AG04449 (cell line): ENCODE data around the gene JAKMIP2.

Source experiments
- CTCF ChIA-PET: fragments of 350-600 bp; formaldehyde crosslinking; extraction: SDS; loops from one replicate; lab custom pipeline; 2021; ENCODE audit warnings: antibody characterized with exemption; lab: Yijun Ruan, JAX
- POLR2A ChIA-PET: fragments of 400-600, 350-600 bp; formaldehyde crosslinking; extraction: SDS; loops from one replicate; lab custom pipeline; 2020; ENCODE audit warnings: antibody characterized with exemption, inconsistent platforms; lab: Yijun Ruan, JAX
- DNase-seq: peaks from one replicate; pipeline ENCODE4 v3.0.0-alpha.2; 2010; ENCODE audit warnings: low read depth, low spot score
- H3K4me3 ChIP-seq: 2 replicates; pipeline ENCODE4 v1.5.1; 2011; ENCODE audit warnings: low read depth, mild to moderate bottlenecking, control low read depth, low read length
- TF ChIP-seq, protein P1 (sequence below): IDR thresholded peaks from one replicate; pipeline ENCODE4 v1.5.1; 2011; ENCODE audit warnings: mild to moderate bottlenecking, moderate library complexity, low read length, control low read depth, inconsistent platforms; ENCODE audit not compliant: insufficient read depth; ENCODE audit errors: missing control alignments

JAKMIP2 gene

DNA sequence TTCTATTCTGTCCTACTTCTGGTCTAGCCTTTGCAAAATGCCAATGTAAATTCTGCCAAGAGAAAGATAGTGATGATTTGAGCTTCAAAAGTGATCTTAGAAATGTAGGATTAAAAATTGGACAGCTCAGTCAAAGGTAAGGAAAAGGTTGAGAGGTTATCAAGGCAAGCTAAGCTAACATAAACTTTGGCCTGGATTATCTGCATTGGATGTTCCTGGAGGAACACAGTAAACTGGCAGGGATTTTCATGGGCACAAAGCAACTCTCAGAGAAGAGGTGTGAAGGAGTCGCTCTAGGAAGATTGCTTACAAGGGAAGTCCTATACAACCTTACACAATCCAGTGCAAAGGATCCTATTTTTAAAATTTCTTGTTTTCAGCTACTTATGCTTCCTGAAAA is 115.2 kb downstream of the JAKMIP2 start:
- POLR2A ChIA-PET, result no interaction called here
- DNase-seq, result no peak
- CTCF ChIA-PET, result no interaction called here
- no peak overlapping the region for H3K4me3 ChIP-seq
- TF ChIP-seq, protein P1, sequence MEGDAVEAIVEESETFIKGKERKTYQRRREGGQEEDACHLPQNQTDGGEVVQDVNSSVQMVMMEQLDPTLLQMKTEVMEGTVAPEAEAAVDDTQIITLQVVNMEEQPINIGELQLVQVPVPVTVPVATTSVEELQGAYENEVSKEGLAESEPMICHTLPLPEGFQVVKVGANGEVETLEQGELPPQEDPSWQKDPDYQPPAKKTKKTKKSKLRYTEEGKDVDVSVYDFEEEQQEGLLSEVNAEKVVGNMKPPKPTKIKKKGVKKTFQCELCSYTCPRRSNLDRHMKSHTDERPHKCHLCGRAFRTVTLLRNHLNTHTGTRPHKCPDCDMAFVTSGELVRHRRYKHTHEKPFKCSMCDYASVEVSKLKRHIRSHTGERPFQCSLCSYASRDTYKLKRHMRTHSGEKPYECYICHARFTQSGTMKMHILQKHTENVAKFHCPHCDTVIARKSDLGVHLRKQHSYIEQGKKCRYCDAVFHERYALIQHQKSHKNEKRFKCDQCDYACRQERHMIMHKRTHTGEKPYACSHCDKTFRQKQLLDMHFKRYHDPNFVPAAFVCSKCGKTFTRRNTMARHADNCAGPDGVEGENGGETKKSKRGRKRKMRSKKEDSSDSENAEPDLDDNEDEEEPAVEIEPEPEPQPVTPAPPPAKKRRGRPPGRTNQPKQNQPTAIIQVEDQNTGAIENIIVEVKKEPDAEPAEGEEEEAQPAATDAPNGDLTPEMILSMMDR, result no peak

DNA sequence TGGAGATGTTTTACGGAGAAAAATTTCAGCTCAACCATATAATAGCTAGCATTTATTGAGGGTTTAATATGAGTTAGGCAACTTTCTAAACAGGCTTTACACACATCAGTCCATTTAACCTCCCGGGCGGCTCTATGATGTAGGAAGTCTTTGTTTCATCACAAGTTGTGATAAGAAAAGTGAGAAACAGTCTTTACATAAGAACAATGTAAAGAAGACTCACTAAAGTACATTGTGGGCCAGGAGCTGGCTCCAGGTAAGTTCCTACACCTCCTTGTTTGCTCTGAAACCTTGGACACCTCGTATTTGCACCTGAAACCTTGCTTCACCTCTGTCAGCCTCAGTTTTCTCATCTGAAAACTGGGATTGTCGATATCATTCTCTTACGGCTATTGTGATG is 116.1 kb downstream of the JAKMIP2 start:
- TF ChIP-seq, protein P1, result no peak
- H3K4me3 ChIP-seq, result no peak overlapping the region
- ChIA-PET CTCF (no interaction called here), POLR2A (no interaction called here)
- no peak for DNase-seq

DNA sequence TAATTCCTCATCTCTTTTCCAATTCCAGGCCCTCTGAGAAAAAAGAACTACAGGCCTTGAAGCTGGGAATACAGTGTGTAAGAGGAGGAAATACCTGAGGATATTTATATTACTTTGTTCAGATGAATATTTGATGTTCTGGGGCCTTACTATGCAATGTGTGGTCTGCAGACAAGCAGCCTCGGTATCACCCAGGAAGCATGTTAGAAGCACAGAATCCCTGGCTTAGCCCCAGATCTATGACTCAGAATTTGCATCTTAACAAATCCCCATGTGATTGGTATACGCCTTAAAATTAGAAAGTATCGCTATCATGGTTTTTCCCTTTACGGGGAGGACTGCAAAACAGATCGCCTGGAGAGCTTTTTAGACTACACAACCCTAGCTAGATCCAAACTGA is 121.0 kb downstream of the JAKMIP2 start:
- no peak for DNase-seq
- POLR2A ChIA-PET, result no interaction called here
- TF ChIP-seq, protein P1, result no peak
- H3K4me3 ChIP-seq, result no peak overlapping the region
- CTCF ChIA-PET, result no interaction called here

DNA sequence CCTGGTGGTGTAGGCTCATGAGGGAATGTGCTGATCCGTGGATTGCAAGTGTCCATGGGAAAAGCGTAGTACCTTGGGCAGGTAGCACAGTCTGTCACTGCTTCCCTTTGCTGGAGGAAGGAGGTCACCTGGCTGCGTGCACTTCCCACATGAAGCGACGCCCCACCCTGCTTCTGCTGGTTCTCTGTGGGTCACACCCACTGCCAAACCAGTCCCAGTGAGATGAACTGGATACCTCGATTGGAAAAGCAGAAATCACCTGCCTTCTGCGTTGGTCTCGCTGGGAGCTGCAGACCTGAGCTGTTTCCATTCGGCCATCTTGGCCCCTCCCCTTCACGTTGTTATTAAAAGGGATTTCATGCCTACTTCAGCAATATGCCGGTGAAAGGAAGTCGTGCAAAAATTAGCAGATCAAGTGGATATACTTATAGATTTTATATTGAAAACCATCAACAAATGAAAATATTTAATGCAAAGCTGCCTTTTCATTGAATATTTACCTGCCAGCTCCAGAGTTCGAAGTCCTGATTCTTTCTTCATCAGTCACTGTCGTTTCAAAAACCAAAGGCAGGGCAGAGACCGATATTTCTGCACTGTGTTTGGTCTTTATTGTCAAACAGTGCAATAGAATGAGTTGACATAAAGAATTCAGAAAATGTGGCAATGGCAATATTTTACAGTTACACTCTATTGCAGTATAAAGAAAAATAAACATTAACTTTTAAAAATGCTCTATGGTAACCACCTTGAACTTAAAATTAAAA is 123.2 kb downstream of the JAKMIP2 start:
- H3K4me3 ChIP-seq, result no peak overlapping the region
- no peak for DNase-seq
- POLR2A ChIA-PET, result no interaction called here
- TF ChIP-seq, protein P1, result no peak
- CTCF ChIA-PET, result no interaction called here

DNA sequence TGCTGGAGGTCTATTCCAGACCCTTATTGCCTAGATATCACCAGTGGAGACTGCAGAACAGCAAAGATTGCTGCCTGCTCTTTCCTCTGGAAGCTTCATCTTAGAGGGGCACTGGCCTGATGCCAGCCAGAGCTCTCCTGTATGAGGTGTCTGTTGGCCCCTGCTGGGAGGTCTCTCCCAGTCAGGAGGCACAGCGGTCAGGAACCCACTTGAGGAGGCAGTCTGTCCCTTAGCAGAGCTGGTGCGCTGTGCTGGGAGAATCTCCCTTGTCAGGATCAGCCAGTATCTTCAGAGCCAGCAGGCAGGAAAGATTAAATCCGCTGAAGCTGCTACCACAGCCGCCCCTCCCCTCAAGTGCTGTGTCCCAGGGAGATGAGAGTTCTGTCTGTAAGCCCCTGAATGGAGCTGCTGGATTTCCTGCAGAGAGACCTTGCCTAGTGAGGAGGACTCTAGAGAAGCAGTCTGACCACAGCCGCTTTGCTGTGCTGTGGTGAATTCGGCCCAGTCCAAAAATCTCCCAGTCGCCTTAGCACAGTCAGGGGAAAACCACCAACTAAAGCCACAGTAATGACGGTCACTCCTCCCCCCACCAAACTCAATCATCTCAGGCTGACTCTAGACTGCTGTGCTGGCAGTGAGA is 124.1 kb downstream of the JAKMIP2 start:
- POLR2A ChIA-PET, result no interaction called here
- TF ChIP-seq, protein P1, result no peak

DNA sequence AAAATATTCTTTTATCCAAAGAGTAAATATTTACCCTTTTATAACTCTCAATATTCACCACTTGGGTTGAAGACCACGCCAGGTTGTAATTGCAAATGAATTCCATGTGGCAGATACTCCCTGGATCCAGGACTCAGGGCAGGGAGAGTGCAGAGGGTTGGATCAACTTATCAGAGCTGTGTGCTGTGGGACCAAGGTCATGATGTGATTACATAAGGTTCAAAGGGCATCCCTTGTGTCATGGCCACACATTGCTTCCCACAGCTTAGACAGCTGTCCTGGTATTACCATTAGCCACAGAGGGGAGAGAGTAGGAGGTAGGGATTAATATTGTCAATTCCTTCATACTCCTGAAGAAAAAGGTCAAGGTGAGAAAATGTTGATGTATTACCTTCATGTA is 133.9 kb downstream of the JAKMIP2 start:
- CTCF ChIA-PET, result no interaction called here
- no peak for DNase-seq

More for the DNA sequence above, 124.1 kb downstream of the JAKMIP2 start:
- DNase-seq, result no peak
- CTCF ChIA-PET, result no interaction called here
- no peak overlapping the region for H3K4me3 ChIP-seq

More for the DNA sequence above, 133.9 kb downstream of the JAKMIP2 start:
- TF ChIP-seq, protein P1, result no peak
- H3K4me3 ChIP-seq, result no peak overlapping the region
- POLR2A ChIA-PET, result no interaction called here
